ENCODE results near the gene LDAF1. TPM values are rescaled to one million over a fixed set of nuclear protein-coding genes. Genes with fewer than 3 reads are reported as not detected.

Gene LDAF1
- total RNA-seq (2022; extraction: Qiagen RNA extraction; ENCODE audit: low read depth): 16.5 to 25.2 TPM (median 18.1 TPM) in 5 replicates

DNA sequence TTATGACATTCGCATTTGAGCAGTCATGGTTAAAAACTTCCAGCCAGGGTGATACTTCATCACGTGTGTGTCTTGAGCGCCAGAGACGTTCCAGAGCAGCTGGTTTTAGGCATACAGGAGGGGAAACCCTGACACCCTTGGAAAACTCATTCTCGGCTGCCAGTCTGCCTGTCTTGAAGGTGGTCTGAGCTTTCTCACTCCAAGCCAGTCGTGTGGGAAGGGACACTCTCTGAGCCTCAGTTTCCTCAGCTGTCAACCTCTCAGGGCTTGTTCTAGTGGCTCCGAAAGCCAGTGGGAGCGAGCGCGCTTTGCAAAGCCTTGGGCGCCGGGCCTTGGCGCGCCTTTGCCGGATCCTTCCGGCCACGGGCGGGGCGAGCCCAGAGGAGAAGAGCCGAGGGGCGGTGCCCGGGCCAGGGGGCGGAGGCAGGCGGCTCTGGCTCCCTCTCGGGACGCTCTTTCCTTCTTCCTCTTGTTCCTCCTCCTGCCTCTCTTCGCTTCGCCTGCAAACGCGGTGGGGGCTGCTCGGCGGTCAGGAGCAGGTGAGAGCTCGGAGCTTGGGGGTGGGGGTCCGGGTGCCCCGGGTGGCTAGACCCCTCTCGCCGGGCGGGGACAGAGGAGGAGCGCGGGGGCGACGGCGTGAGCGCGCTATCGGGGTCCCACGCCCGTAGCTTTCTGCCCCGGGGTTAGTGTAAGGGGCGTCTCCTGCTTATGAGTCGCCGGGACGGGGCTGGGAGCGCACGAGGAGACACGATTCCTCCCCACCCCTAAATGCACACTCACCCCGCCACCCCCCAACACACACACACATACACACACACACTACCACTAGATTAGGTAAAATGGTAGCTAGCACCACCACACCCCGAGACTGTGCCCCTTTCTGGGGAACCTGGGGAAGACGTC, at the start of gene LDAF1:
TSS of gene LDAF1 (plus strand) at position 467 of the 903 bp plus-strand sequence. CDS start 2,509 bp downstream, outside the sequence.

DNA sequence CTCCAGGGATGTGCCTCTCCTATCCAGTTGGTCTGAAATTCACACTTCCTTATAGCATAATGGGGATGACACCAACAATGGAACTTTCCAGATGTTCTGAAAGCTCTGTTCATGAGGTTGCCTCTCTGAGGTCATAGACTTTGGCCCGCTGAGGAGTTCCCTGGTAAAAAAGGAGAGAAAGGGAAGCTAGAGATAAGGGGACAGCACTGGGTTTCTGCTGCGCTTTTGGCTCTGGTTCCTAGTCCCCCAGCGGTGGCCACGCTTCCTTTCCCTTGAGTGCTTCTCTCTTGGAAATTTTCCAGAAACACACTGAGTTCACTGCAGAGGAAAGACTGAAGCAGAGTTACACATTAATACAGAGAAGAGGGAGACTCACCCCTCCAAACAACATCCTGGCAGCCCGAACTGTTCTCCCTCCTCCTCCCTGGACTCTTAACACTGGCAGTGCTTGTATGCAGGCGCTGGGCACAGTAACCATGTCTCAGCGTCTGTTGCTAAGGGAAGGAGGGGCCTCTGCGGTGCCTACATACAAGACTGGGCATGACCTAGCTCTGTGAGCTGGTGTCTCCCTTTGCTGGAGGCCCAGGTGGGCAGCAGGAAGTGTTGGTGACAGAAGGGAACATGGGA, 8.0 kb upstream of the LDAF1 start, which contains the start of gene DNAH3:
TSS of gene DNAH3 (minus strand) at position 472 of the 627 bp plus-strand sequence. CDS start 527 bp downstream, outside the sequence.

DNA sequence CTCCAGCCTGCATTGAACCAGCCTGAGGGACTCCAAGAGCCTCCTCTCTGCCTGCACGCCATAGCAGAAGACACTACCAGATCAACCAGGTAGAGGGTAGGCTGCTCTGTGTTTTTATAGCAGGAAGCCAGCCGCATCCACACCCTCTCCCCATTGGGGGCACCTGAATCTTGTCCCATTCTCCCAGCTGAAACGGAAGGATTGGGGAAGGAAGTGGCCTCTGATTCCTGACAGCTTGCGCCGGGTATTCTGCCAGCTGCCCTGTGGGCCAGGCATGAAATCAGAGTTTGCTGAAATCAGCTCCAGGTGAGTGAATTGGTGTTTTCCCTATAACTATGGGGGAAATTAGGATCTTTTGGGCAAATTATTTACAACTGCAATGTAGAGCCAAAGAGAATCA, 53.0 kb downstream of the LDAF1 start, which contains the start of gene ZP2:
TSS of gene ZP2 (minus strand) at position 89 of the 400 bp plus-strand sequence. CDS start at position 62, 27 bp downstream.

Other genes starting within 250 kb of the LDAF1 start
- gene DNAH3, start 7.8 kb upstream of the LDAF1 start, total RNA-seq (2022; extraction: Qiagen RNA extraction; ENCODE audit: low read depth): 0.07 to 0.14 TPM (median 0.08 TPM) in 5 replicates
- gene ZP2, start 52.9 kb downstream of the LDAF1 start, total RNA-seq (2022; extraction: Qiagen RNA extraction; ENCODE audit: low read depth): not detected in 5 replicates
- 0.07 to 0.12 TPM (median 0.09 TPM) in 5 replicates for gene ANKS4B, start 75.0 kb downstream of the LDAF1 start, total RNA-seq (2022; extraction: Qiagen RNA extraction; ENCODE audit: low read depth)
- gene CRYM, start 119.6 kb downstream of the LDAF1 start, total RNA-seq (2022; extraction: Qiagen RNA extraction; ENCODE audit: low read depth): 1.3 to 2.3 TPM (median 1.9 TPM) in 5 replicates